Body of pancreas (tissue), 4 donors: ENCODE measurements around the gene OR9I1. TPM values are rescaled to one million over a fixed set of nuclear protein-coding genes. Genes with fewer than 3 reads are reported as not detected.

ENCODE experiments used
- ATAC-seq: fragments of 150-250 bp; one replicate; pipeline ENCODE4 v1.9.1; 2016
- DNase-seq, 4 donors: peaks; one replicate each; pipeline ENCODE4 v3.0.0-alpha.2; 2019
- H3K27ac ChIP-seq, 4 donors: fragments of 200-600 bp; sonication (generic); 1 replicate in 3 of 4; 2 replicates in 1 of 4; pipeline versions ENCODE4 v1.5.1 to v1.6.1; 2016 to 2019; ENCODE audit warnings: mild to moderate bottlenecking in 1 of 4, mixed read lengths in 1 of 4, moderate library complexity in 1 of 4
- H3K27me3 ChIP-seq, 2 donors: fragments of 200-600 bp; sonication (generic); one replicate each; pipeline ENCODE4 v1.6.0; 2016; ENCODE audit warnings: mild to moderate bottlenecking in 1 of 2
- H3K36me3 ChIP-seq, 2 donors: fragments of 200-600 bp; sonication (generic); replicated peaks in 1 of 2; 2 replicates each; pipeline ENCODE4 v1.5.1; 2016; ENCODE audit warnings: low read depth in 2 of 2; ENCODE audit not compliant: insufficient read depth in 1 of 2
- H3K4me1 ChIP-seq: fragments of 200-600 bp; sonication (generic); one replicate; pipeline ENCODE4 v1.6.0; 2016
- H3K4me3 ChIP-seq, 2 donors: fragments of 200-600 bp; sonication (generic); 1 replicate in 1 of 2; 2 replicates in 1 of 2; pipeline ENCODE4 v1.5.1; 2016 to 2019
- H3K9me3 ChIP-seq, 3 donors: fragments of 200-600 bp; sonication (generic); 1 replicate in 2 of 3; 2 replicates in 1 of 3; pipeline ENCODE4 v1.5.1; 2016
- POLR2A ChIP-seq, 3 donors: fragments of 450-650 bp; IDR thresholded peaks; one replicate each; pipeline ENCODE4 v1.6.1; 2016; ENCODE audit warnings: antibody characterized with exemption in 3 of 3, mild to moderate bottlenecking in 2 of 3
- WGBS, 2 donors: methylation state at CpG; one replicate each; pipeline ENCODE4 v1.1.5; 2017; 5-methylcytosine and 5-hydroxymethylcytosine counted together
- intact Hi-C: fragments of 100-400 bp; cut with DNase I; formaldehyde crosslinking; loops from one replicate; pipeline ENCODE4 v1.15.1; 2023
- total RNA-seq, 2 donors: library from RNA; depleted of rRNA; stranded (reverse); fragments of >200 nt; gene quantifications; one replicate each; pipeline ENCODE4 v1.1.0, GENCODE V29; 2016
- TF ChIP-seq, protein P1 (sequence below), 7 experiments: fragments of 450-650 bp in 4 of 7; fragments of 200-600 bp in 3 of 7; sonication (generic) in 3 of 7; IDR thresholded peaks; one replicate each; pipeline ENCODE4 v1.5.1; 2016 to 2019; ENCODE audit warnings: antibody characterized with exemption in 7 of 7

OR9I1 gene
- total RNA-seq, 2 donors from 2014 or later = not detected

DNA sequence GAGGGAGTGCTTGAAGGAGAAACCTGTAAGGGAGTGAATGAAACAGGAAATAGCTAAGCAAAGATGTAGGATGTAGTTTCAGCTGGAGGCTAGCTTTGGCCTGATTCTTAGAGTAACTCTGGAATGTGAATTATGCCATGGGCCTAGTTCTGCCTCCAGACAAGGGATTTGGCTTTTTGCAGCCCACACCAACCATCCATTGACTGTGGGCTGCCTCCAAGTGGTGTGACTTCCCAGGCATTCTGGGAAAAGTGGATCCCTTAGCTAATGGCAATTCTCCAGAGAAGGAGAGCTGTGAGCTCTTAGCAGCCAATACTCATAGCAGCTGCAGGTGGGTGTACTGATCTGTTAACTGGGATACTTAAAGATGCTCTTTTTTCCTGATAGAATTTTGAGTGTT lies 2.0 kb upstream of the OR9I1 start:
- no peaks in the 10 kb centered on the region for H3K27me3 ChIP-seq
- TF ChIP-seq POLR2A (IDR thresholded peaks at IDR 0.05) = no peak
- TF ChIP-seq, protein P1, sequence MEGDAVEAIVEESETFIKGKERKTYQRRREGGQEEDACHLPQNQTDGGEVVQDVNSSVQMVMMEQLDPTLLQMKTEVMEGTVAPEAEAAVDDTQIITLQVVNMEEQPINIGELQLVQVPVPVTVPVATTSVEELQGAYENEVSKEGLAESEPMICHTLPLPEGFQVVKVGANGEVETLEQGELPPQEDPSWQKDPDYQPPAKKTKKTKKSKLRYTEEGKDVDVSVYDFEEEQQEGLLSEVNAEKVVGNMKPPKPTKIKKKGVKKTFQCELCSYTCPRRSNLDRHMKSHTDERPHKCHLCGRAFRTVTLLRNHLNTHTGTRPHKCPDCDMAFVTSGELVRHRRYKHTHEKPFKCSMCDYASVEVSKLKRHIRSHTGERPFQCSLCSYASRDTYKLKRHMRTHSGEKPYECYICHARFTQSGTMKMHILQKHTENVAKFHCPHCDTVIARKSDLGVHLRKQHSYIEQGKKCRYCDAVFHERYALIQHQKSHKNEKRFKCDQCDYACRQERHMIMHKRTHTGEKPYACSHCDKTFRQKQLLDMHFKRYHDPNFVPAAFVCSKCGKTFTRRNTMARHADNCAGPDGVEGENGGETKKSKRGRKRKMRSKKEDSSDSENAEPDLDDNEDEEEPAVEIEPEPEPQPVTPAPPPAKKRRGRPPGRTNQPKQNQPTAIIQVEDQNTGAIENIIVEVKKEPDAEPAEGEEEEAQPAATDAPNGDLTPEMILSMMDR (IDR thresholded peaks at IDR 0.05) = no peak
- H3K9me3 ChIP-seq = no peaks in the 10 kb centered on the region
- no peaks in the 10 kb centered on the region for H3K4me1 ChIP-seq
- no peak overlapping the region for H3K27ac ChIP-seq
- H3K36me3 ChIP-seq = no peaks in the 10 kb centered on the region
- ATAC-seq (no peak), DNase-seq (no peak)
- intact Hi-C loops = no loop called here
- H3K4me3 ChIP-seq = no peak overlapping the region

DNA sequence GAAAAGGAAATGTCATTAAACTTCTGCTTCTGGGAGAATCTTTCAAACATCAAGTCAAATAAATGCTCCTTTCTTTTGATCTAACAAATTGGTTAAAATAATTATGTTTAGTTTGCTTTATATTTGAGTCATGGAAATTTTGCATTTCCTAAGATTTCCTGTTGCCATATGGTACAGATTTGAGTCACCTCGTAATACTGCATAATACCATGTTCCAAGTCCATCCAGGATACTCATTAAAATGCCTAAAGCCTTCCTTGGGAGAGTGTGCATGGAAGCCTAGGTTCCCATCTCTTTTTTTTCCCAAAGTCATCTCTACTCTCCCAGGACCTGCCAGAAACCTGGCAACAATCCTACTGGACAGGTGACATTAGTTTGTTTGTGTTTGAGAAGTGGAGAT lies 4.2 kb downstream of the OR9I1 start:
- 65 to 82% methylated on average over 1 of the region's 1 CpG for WGBS, 2 donors

DNA sequence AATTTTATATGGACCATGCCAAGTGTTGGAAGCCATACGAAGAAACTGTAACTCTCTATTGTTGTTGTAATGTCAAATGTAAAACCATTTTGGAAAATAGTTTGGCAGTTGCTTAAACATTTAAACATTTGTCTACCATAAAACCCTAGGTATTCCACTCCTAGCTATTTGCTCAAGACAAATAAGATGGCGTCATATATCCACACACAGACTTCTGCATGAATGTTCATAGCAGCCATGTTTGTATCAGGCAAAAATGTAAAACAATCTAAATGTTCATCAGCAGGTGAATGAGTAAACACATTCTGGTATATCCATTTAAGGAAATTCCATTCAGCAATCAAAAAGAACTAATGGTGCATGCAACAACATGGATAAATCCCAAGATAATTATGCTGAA lies 27.9 kb downstream of the OR9I1 start:
- 73 to 82% methylated on average over 2 of the region's 2 CpGs for WGBS, 2 donors
- no peaks in the 10 kb centered on the region for H3K36me3 ChIP-seq
- no peaks in the 10 kb centered on the region for H3K4me1 ChIP-seq
- no peaks in the 10 kb centered on the region for H3K27me3 ChIP-seq
- no peak for ATAC-seq
- no peak for DNase-seq
- TF ChIP-seq, protein P1 (IDR thresholded peaks at IDR 0.05) = no peak
- TF ChIP-seq POLR2A (IDR thresholded peaks at IDR 0.05) = no peak
- H3K27ac ChIP-seq = no peak overlapping the region
- intact Hi-C loops = no loop called here
- H3K9me3 ChIP-seq = no peaks in the 10 kb centered on the region
- H3K4me3 ChIP-seq = no peak overlapping the region

More for the DNA sequence above, 4.2 kb downstream of the OR9I1 start:
- Histone ChIP-seq H3K4me3 (no peak overlapping the region), H3K9me3 (no peaks in the 10 kb centered on the region), H3K4me1 (no peaks in the 10 kb centered on the region), H3K27ac (no peak overlapping the region), H3K27me3 (no peaks in the 10 kb centered on the region), H3K36me3 (no peaks in the 10 kb centered on the region)
- TF ChIP-seq, protein P1 (IDR thresholded peaks at IDR 0.05) = no peak
- no peak for TF ChIP-seq POLR2A (IDR thresholded peaks at IDR 0.05)
- intact Hi-C loops = no loop called here
- ATAC-seq (no peak), DNase-seq (no peak)

GRCh38 chr11:58086528-58086927 lies 38.8 kb downstream of the OR9I1 start:
- no peak overlapping the region for H3K27ac ChIP-seq
- no peaks in the 10 kb centered on the region for H3K27me3 ChIP-seq
- TF ChIP-seq, protein P1 (IDR thresholded peaks at IDR 0.05) = no peak
- TF ChIP-seq POLR2A (IDR thresholded peaks at IDR 0.05) = no peak
- ATAC-seq (no peak), DNase-seq (no peak)
- no peaks in the 10 kb centered on the region for H3K9me3 ChIP-seq
- intact Hi-C loops = no loop called here
- H3K4me3 ChIP-seq = no peak overlapping the region
- no peaks in the 10 kb centered on the region for H3K36me3 ChIP-seq
- H3K4me1 ChIP-seq = no peaks in the 10 kb centered on the region
- WGBS, 2 donors = 50 to 60% methylated on average over 2 of the region's 2 CpGs

GRCh38 chr11:58075781-58076180 lies 49.5 kb downstream of the OR9I1 start:
- no peaks in the 10 kb centered on the region for H3K36me3 ChIP-seq
- H3K9me3 ChIP-seq = no peaks in the 10 kb centered on the region
- no peak overlapping the region for H3K27ac ChIP-seq
- no peaks in the 10 kb centered on the region for H3K27me3 ChIP-seq
- no peak for DNase-seq
- TF ChIP-seq, protein P1 (IDR thresholded peaks at IDR 0.05) = no peak
- TF ChIP-seq POLR2A (IDR thresholded peaks at IDR 0.05) = no peak
- no peak overlapping the region for H3K4me3 ChIP-seq
- no peaks in the 10 kb centered on the region for H3K4me1 ChIP-seq
- ATAC-seq = no peak
- intact Hi-C loops = no loop called here
- 3 to 13% methylated on average over 2 of the region's 2 CpGs for WGBS, 2 donors
